Lower leg skin (tissue), 4 donors: ENCODE data around the gene RAMP3. TPM values are rescaled to one million over a fixed set of nuclear protein-coding genes. Genes with fewer than 3 reads are reported as not detected.
"Not testable (repeated sequence)": the region's sequence is repeated elsewhere in the genome, so short reads cannot be mapped to it uniquely, and the experiment has no call there.

ENCODE experiments used
- DNase-seq, 2 donors: peaks; one replicate each; pipeline ENCODE4 v3.0.0-alpha.2; 2019; ENCODE audit warnings: low spot score in 2 of 2
- H3K4me3 ChIP-seq: fragments of 200-600 bp; sonication (generic); 2 replicates; pipeline ENCODE4 v1.5.1; 2017; ENCODE audit warnings: mild to moderate bottlenecking, low read depth; ENCODE audit not compliant: poor library complexity, severe bottlenecking
- POLR2A ChIP-seq, 2 donors: fragments of 450-650 bp; IDR thresholded peaks; one replicate each; pipeline ENCODE4 v1.6.1; 2016 to 2017; ENCODE audit warnings: antibody characterized with exemption in 2 of 2, mild to moderate bottlenecking in 1 of 2, moderate library complexity in 1 of 2
- WGBS, 2 donors: methylation state at CpG; one replicate each; pipeline ENCODE4 v1.1.5; 2018; 5-methylcytosine and 5-hydroxymethylcytosine counted together
- intact Hi-C: fragments of 100-400 bp; cut with DNase I; formaldehyde crosslinking; loops from one replicate; pipeline ENCODE4 v1.15.0; 2023; ENCODE audit warnings: low total_unique reads
- total RNA-seq, 4 donors: library from RNA; depleted of rRNA; stranded (reverse); fragments of >200 nt; gene quantifications; one replicate each; pipeline ENCODE4 v1.1.0, GENCODE V29; 2016
- TF ChIP-seq, protein P1 (sequence below), 3 donors: fragments of 450-650 bp; IDR thresholded peaks; one replicate each; pipeline ENCODE4 v1.5.1; 2016; ENCODE audit warnings: antibody characterized with exemption in 3 of 3, mild to moderate bottlenecking in 3 of 3, moderate library complexity in 2 of 3

Gene RAMP3, protein sequence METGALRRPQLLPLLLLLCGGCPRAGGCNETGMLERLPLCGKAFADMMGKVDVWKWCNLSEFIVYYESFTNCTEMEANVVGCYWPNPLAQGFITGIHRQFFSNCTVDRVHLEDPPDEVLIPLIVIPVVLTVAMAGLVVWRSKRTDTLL
- 10 to 100 TPM; 23.8 to 71.6 (median 35.1) TPM for total RNA-seq

DNA sequence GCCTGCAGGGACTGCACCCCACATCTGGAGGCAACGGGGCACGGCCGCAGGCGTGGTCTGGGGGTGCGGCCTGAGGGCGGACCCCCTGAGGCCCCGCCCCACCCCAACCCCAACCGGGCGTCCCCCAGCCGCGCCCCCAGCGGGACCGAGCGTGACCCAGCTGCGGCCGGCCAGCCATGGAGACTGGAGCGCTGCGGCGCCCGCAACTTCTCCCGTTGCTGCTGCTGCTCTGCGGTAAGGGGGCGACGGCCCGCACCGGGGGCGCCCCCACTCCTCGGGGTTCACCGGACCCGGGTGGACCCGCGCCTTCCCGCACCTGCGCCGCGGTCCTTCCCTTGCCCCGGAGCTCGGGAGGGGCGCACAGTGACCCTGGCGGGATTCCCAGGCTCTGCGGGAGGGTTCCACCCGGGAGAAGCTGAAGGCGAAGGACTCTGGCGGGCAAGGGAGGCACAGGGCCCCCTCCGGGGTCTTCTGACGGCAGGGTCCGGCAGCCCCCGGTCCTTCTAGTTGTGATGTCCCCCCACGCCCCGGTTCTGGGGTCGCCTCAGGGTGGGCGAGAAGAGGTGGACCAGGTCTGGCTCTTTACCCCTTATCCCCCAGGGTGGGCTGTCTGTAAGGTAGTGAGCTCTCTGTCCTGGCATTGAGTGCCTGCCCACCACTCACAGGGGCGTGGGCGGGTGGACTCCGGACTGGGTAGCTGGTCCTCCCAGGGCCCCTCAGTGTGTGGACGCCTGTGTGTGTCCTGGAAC is at the start of gene RAMP3:
TSS of gene RAMP3 (plus strand) at position 139 of the 749 bp plus-strand sequence. CDS start at position 177, 38 bp downstream.
- H3K4me3 ChIP-seq: no peak within 1 kb of the TSS
- intact Hi-C loops: loop anchor here (5.0 kb wide), 1 partner anchor 104 kb away; no protein-coding TSS in a partner anchor
- DNase-seq: no peak
- no peak for TF ChIP-seq POLR2A (IDR thresholded peaks at IDR 0.05)
- TF ChIP-seq, protein P1, sequence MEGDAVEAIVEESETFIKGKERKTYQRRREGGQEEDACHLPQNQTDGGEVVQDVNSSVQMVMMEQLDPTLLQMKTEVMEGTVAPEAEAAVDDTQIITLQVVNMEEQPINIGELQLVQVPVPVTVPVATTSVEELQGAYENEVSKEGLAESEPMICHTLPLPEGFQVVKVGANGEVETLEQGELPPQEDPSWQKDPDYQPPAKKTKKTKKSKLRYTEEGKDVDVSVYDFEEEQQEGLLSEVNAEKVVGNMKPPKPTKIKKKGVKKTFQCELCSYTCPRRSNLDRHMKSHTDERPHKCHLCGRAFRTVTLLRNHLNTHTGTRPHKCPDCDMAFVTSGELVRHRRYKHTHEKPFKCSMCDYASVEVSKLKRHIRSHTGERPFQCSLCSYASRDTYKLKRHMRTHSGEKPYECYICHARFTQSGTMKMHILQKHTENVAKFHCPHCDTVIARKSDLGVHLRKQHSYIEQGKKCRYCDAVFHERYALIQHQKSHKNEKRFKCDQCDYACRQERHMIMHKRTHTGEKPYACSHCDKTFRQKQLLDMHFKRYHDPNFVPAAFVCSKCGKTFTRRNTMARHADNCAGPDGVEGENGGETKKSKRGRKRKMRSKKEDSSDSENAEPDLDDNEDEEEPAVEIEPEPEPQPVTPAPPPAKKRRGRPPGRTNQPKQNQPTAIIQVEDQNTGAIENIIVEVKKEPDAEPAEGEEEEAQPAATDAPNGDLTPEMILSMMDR (IDR thresholded peaks at IDR 0.05): no peak
- 17 to 23% methylated on average over 29 to 32 of the region's 56 CpGs for WGBS, 2 donors

GRCh38 chr7:45108863-45109262 is 48.7 kb upstream of the RAMP3 start:
- 84 to 86% methylated on average over 8 of the region's 8 CpGs for WGBS, 2 donors
- no peak for DNase-seq
- TF ChIP-seq, protein P1 (IDR thresholded peaks at IDR 0.05): no peak
- TF ChIP-seq POLR2A (IDR thresholded peaks at IDR 0.05): no peak
- intact Hi-C loops: no loop called here
- H3K4me3 ChIP-seq: no peak overlapping the region

GRCh38 chr7:45111298-45112223 is 46.0 kb upstream of the RAMP3 start, which contains the start of gene TBRG4:
Gene TBRG4 (minus strand): TSS chr7:45111697. CDS start chr7:45109237, 2,460 bp downstream.
- intact Hi-C loops: no loop called here
- WGBS, 2 donors: 0 to 1% methylated on average over 37 to 62 of the region's 64 CpGs
- H3K4me3 ChIP-seq: peak within 1 kb of the TSS; percentile 80
- TF ChIP-seq, protein P1 (IDR thresholded peaks at IDR 0.05): peak in 1 of 3 donors; percentile 49
- peak in 1 of 2 donors; percentile 72 for TF ChIP-seq POLR2A (IDR thresholded peaks at IDR 0.05)
- peak; percentile 90 to 99 for DNase-seq

- WGBS, 2 donors: 83 to 93% methylated on average over 1 of the region's 1 CpG
- no peak for DNase-seq
- TF ChIP-seq, protein P1 (IDR thresholded peaks at IDR 0.05): no peak
- TF ChIP-seq POLR2A (IDR thresholded peaks at IDR 0.05): no peak
- H3K4me3 ChIP-seq: no peak overlapping the region
- intact Hi-C loops: no loop called here
These were observed 44.9 kb upstream of the RAMP3 start for GRCh38 chr7:45112648-45113047.

- intact Hi-C loops, DNase-seq, H3K4me3 ChIP-seq: not testable (repeated sequence)
- WGBS, 2 donors: 53 to 67% methylated on average over 1 of the region's 1 CpG
These were observed 43.3 kb upstream of the RAMP3 start for GRCh38 chr7:45114257-45114656.
